HG03442 (cell line): ENCODE measurements around the gene DPP7.

Experiments
- ATAC-seq: cut with Tn5 transposase; IDR thresholded peaks from one replicate; pipeline ENCODE4 v1.9.1; 2021; ENCODE audit warnings: mild to moderate bottlenecking, moderate library complexity; ENCODE audit not compliant: unreplicated experiment

Gene DPP7

GRCh38 chr9:137095664-137096517 lies 18.6 kb downstream of the DPP7 start:
- peak; percentile 74 for ATAC-seq

- ATAC-seq = no peak
Observed at GRCh38 chr9:137089232-137089947, 25.1 kb downstream of the DPP7 start.

- ATAC-seq = no peak
Observed at GRCh38 chr9:137088121-137088520, 26.4 kb downstream of the DPP7 start.

DNA sequence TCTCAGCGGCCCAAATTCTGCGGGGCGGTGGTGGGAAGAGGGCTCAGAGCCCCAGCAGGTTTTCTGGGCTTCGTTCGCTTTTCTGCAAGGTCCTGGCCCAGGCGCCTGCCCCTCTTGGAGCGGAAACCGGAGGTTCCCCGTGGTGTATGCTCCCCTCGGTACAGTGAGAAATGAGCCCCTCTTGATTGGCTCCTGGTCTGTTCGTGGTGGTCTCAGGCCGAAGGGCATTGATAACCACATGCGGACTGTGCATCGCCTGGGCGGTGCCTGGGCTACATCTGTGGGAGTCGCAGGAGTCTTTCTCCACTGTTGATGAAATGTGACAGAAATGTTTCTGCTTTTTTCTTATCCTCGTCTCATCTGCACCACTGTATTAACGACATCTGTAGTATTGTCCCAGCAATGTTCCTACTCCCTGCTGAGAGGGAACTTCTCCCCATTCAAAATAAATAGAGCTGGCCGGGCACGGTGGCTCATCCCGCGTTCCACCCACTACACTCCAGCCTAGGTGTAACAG lies 27.1 kb downstream of the DPP7 start:
- no peak for ATAC-seq

GRCh38 chr9:137086531-137087408 lies 27.8 kb downstream of the DPP7 start, which contains the start of gene MAN1B1:
Gene MAN1B1, plus strand, starts transcription at chr9:137086985. Its CDS starts 15 bp downstream, at chr9:137087000.
- peak; percentile 74 for ATAC-seq

DNA sequence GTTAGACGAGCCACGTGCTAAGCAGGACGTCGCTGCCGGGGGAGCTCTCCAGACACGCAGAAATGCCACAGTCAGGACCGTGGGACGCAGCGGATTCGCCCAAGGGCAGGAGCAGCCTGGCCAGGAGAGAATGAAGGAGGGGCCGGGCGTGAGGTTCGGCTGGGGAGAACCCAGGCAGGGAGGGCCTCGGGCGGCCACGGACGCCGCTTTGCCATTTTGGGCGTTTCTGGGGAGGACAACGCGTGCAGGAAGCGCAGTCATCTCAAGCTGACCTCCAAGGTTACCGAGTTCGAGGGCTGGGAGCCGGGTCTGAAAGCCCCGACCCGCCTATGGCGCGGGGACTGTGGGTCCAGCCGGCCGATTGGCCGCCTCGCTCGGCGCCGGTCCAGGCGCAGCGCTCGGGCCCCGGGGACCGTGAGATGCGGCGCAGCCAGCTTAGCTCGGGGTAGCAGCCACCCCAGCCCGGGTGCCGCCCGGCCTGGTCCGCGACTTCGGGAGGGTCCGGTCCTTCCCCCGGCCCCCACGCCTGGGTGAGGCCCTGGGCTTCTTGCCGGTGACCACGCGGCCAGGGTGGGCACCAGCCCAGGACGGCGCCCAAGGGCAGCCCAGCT lies 28.5 kb downstream of the DPP7 start:
- ATAC-seq = peak; percentile 3

DNA sequence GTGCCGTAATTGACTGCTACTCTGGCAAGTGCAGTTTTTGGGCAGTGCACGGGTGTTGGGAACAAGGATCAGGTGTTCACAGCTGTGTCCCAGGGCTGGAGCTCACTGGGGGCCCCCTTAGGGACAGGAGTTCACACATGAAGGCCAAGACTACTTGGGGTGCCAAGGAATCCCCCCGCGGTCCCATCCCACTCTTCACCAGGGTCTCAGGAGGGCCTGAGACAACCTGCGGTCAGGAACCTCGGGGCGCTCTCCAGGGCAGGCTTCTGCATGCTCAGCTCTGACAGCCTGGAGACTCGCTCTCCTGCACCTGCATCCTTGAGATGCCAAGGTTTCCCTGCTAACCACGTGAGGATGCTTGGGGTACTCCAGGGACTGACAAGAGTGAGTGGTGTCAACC lies 30.0 kb downstream of the DPP7 start:
- no peak for ATAC-seq

DNA sequence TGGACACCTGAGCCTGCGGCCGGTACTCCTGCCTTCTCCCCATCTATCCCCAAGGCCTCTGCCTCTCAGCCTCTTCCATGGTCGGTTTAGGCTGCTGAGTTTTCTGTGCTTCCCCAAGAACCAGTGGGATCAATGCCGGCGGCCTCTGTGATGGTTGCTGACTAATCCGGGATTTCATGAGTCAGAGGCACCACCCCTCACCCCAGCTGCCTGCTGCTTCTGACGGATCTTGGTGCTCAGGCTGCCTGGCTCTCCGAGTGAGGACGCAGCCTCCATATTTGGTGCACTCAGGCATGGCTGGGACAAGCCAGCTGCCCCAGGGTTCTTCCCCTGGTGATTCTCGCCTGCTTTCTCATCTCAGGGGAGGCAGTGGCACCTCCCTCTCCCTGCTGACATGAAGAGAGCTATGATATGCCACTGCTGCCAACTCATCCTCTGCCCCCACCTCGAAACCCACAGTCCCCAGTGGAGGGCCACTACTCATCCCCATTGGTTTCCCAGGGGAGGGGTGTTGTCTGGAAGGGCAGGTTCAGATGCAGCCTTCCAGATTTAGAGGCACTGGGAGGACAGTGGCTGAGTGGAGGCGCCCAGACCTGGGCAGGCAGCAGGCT lies 31.0 kb downstream of the DPP7 start:
- ATAC-seq = no peak

GRCh38 chr9:137082925-137083290 lies 31.6 kb downstream of the DPP7 start:
- no peak for ATAC-seq

DNA sequence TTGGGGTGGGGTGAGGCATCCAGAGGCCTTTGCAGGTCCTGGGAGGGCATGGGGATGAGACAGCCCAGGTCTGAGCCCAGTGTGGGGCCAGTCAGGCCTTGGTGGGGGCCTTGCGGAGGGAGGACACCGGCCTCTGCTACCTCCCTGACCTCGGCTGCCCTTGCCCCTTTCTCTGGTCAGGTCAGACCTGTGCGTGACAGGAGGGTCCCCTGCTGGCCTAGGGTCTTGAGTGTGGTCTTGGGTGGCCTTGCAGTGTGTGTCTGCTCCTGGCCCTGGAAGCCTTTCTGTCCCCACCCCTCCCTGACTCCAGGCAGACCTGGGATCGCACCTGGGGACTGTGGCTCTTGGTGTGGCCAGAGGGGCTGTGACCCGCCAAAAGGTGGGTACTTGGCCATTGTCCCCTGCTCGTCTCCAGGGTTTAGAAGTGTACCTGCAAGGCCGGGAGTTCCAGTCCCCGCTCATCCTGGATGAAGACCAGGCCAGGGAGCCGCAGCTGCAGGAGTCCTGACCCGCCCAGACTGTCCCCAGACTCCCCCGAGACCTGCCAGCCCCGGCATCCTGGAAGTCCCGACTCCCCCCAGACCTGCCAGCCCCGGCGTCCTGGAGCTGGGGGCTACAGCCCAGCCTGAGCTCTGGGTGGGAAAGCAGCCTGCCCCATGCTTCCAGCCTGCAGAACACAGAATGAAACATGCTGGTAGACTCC lies 32.2 kb downstream of the DPP7 start:
- ATAC-seq = no peak

DNA sequence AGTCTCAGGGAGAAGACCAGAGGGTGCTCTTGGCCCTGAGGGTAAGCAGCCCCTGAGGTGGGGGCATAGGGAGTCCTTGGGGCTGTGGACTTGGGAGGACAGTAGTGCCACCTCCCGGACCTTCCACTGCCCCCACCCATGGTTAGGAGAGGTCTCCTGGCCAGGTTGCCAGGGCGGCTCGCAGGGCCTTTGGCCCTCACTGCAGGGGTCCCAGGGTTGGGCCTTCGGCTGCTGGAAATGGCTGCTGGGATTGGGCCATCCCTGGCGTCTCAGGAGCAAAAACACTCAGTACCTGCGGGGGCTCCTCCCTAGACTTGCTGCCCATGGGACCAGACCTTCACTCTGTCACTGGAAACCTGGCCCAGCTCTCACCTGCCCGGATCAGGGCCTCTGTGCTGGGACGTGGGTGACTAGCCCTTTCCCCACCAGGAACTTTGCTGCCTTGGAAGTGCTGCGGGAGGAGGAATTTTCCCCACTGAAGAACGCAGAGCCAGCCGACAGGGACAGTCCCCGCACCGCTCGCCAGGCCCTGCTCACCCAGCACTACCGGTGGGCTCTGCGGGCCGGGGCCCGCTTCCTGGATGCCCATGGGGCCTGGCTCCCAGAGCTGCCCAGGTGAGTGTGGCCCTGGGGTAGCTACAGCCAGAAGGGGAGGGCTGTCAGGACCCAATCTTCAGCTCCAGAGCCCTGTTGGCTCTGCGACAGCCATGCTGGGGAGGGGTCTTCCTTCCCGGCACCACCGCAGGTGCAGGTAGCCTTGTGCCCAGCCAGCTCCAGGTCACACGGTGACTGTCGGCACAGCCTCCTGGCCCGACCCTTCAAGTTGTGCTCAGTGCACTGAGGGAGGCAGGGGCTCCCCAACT lies 34.0 kb downstream of the DPP7 start:
- ATAC-seq = no peak

GRCh38 chr9:137079401-137079787 lies 35.1 kb downstream of the DPP7 start:
- ATAC-seq = no peak

DNA sequence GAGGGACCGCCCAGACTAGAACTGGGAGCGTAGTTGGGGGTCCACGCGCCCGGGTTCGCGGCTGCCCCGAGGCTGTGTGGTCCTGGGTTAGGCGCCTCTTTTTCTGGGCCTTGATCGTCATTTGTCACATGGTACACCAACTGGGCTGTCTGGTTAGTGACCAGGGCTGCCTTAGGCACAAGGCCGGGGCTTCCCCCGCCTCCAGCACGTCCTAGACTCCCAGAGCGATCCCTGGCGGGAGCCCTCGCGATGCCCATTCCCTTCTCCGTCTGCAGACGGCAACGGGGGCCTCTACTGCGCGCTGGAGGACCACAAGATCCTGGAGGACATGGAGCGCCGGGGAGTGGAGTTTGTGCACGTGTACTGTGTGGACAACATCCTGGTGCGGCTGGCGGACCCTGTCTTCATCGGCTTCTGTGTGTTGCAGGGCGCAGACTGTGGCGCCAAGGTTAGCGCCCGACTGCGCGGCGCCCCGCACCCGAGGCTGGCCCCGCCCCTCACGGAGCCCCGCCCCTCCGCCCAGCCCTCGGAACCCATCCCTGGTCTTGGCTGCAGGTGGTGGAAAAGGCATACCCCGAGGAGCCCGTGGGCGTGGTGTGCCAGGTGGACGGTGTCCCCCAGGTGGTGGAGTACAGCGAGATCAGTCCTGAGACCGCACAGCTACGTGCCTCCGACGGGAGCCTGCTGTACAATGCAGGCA lies 35.7 kb downstream of the DPP7 start:
- ATAC-seq = no peak

DNA sequence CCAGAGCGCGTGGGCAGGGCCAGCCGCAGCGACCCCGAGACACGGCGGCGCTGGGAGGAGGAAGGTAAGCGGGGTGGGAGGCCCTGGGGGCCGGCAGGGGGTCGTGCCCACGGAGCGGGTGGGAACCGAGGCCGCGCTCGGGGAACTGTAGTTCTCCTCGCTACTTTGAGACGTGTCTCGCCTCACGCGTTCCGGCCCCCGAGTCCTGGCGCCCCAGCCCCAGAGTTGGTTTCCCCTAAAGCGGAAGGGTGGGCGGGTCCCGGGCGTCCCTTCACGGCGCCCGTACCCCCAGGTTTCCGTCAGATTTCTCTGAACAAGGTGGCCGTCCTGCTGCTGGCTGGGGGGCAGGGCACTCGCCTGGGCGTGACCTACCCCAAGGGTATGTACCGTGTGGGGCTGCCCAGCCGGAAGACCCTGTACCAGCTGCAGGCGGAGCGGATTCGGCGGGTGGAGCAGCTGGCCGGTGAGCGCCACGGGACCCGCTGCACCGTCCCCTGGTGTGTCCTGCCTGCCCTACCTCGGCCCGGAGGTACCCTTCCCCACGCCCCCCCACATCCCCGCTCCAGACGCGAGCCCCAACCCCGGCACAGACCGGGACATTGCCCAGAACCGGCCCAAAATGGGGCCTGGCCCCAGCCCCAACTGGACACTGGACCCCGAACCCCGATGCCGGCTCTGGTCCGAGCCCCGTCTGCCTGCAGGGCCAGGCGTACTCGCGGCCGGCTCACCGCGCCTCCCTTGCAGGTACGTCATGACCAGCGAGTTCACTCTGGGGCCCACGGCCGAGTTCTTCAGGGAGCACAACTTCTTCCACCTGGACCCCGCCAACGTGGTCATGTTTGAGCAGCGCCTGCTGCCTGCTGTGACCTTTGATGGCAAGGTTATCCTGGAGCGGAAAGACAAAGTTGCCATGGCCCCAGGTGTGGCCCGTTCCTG lies 36.5 kb downstream of the DPP7 start:
- peak; percentile 12 for ATAC-seq

- peak; percentile 62 for ATAC-seq
Observed at GRCh38 chr9:137077010-137077747, 37.4 kb downstream of the DPP7 start, which contains the start of gene UAP1L1. Gene UAP1L1, plus strand, starts transcription at chr9:137077517. Its CDS starts 16 bp downstream, at chr9:137077533.

DNA sequence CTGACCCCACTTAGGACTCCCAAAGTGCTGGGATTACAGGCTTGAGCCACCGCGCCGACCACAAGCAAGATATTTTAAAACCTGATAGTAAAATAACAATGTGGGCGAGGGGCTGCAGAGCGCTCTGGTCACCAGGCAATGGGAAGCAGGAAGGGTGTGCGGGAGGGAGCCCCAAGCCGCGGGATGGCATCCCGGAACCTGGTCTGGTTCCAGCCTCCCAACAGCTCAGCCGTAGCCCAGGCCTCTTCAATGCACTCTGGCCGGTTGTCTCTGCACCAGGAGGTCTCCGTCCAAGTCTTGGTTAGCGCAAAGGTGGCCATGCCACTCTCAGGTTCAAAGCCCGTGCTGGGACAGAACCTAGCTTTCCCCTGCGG lies 37.9 kb downstream of the DPP7 start:
- ATAC-seq = no peak
